H9 (cell line): Measurements from ENCODE around the gene ARHGAP12. TPM values are rescaled to one million over a fixed set of nuclear protein-coding genes. Genes with fewer than 3 reads are reported as not detected.

Experiments
- DNase-seq: peaks from one replicate; pipeline ENCODE4 v3.0.0-alpha.2; 2017
- H2AFZ ChIP-seq: one replicate; pipeline ENCODE4 v1.6.1; 2013; ENCODE audit warnings: mild to moderate bottlenecking, low read length, control low read depth, moderate library complexity
- H2AK5ac ChIP-seq: 2 replicates; pipeline ENCODE4 v1.6.1; 2013; ENCODE audit warnings: low read length, control low read depth, mixed read lengths; ENCODE audit not compliant: insufficient read length
- H2BK120ac ChIP-seq: one replicate; pipeline ENCODE4 v1.6.1; 2013; ENCODE audit warnings: low read depth, mild to moderate bottlenecking, low read length, control low read depth, inconsistent platforms; ENCODE audit not compliant: poor library complexity, severe bottlenecking
- H2BK12ac ChIP-seq: 2 replicates; pipeline ENCODE4 v1.6.1; 2013; ENCODE audit warnings: low read length, control low read depth, mixed read lengths, low read depth; ENCODE audit not compliant: insufficient read length
- H2BK15ac ChIP-seq: 2 replicates; pipeline ENCODE4 v1.6.1; 2013; ENCODE audit warnings: low read depth, low read length, control low read depth
- H2BK20ac ChIP-seq: one replicate; pipeline ENCODE4 v1.6.1; 2013; ENCODE audit warnings: low read depth, mild to moderate bottlenecking, low read length, control low read depth, inconsistent platforms; ENCODE audit not compliant: poor library complexity, severe bottlenecking
- H2BK5ac ChIP-seq: 2 replicates; pipeline ENCODE4 v1.6.1; 2013; ENCODE audit warnings: low read length, control low read depth, mixed read lengths; ENCODE audit not compliant: insufficient read length
- H3K14ac ChIP-seq: 2 replicates; pipeline ENCODE4 v1.6.1; 2013; ENCODE audit warnings: low read length, control low read depth; ENCODE audit not compliant: insufficient read depth
- H3K18ac ChIP-seq: 2 replicates; pipeline ENCODE4 v1.6.1; 2013; ENCODE audit warnings: low read depth, mild to moderate bottlenecking, mixed read lengths, low read length, control low read depth; ENCODE audit not compliant: insufficient read length
- H3K23ac ChIP-seq: 2 replicates; pipeline ENCODE4 v1.6.1; 2013; ENCODE audit warnings: low read length, control low read depth, mixed read lengths, low read depth; ENCODE audit not compliant: insufficient read length
- H3K23me2 ChIP-seq: 2 replicates; pipeline ENCODE4 v1.6.1; 2013; ENCODE audit warnings: low read depth, mild to moderate bottlenecking, mixed read lengths, low read length, control low read depth; ENCODE audit not compliant: insufficient read length, poor library complexity, severe bottlenecking
- H3K27ac ChIP-seq: 2 replicates; pipeline ENCODE4 v1.5.1; 2013; ENCODE audit warnings: low read length, control low read depth, mixed read lengths, low read depth; ENCODE audit not compliant: insufficient read length
- H3K27me3 ChIP-seq: 2 replicates; pipeline ENCODE4 v1.6.1; 2013; ENCODE audit warnings: low read length, control low read depth, inconsistent platforms; ENCODE audit not compliant: insufficient read depth
- H3K4ac ChIP-seq: 2 replicates; pipeline ENCODE4 v1.6.1; 2013; ENCODE audit warnings: low read depth, mild to moderate bottlenecking, control low read depth, inconsistent platforms, low read length, moderate library complexity
- H3K4me1 ChIP-seq: 2 replicates; pipeline ENCODE4 v1.6.1; 2013; ENCODE audit warnings: low read length, control low read depth, inconsistent platforms; ENCODE audit not compliant: insufficient read depth
- H3K4me2 ChIP-seq: 2 replicates; pipeline ENCODE4 v1.6.1; 2013; ENCODE audit warnings: low read length, control low read depth, mixed read lengths; ENCODE audit not compliant: insufficient read length, insufficient read depth
- H3K56ac ChIP-seq: 2 replicates; pipeline ENCODE4 v1.6.1; 2013; ENCODE audit warnings: low read depth, mild to moderate bottlenecking, mixed read lengths, low read length, control low read depth; ENCODE audit not compliant: insufficient read length
- H3K79me1 ChIP-seq: 2 replicates; pipeline ENCODE4 v1.6.1; 2013; ENCODE audit warnings: low read depth, mild to moderate bottlenecking, moderate library complexity, low read length, control low read depth, inconsistent platforms; ENCODE audit not compliant: insufficient read depth, poor library complexity, severe bottlenecking
- H3K79me2 ChIP-seq: 2 replicates; pipeline ENCODE4 v1.6.1; 2013; ENCODE audit warnings: low read length, control low read depth, inconsistent platforms; ENCODE audit not compliant: insufficient read depth
- H3K9ac ChIP-seq: 2 replicates; pipeline ENCODE4 v1.6.1; 2013; ENCODE audit warnings: low read length, control low read depth, mixed read lengths; ENCODE audit not compliant: insufficient read length; ENCODE audit errors: extremely low read depth
- H3K9me3 ChIP-seq: one replicate; pipeline ENCODE4 v1.6.1; 2013; ENCODE audit warnings: low read depth, low read length, inconsistent platforms; ENCODE audit not compliant: control insufficient read depth
- H3T11ph ChIP-seq: one replicate; pipeline ENCODE4 v1.6.1; 2013; ENCODE audit warnings: mild to moderate bottlenecking, low read length, control low read depth, inconsistent platforms
- H4K20me1 ChIP-seq: one replicate; pipeline ENCODE4 v1.6.1; 2013; ENCODE audit not compliant: control insufficient read depth, insufficient read length, insufficient read depth
- H4K5ac ChIP-seq: 2 replicates; pipeline ENCODE4 v1.6.1; 2013; ENCODE audit warnings: low read depth, mild to moderate bottlenecking, mixed read lengths, low read length, control low read depth; ENCODE audit not compliant: insufficient read length
- H4K8ac ChIP-seq: replicated peaks from 2 replicates; pipeline ENCODE4 v1.6.1; 2013; ENCODE audit warnings: low read length, control low read depth, mixed read lengths, low read depth; ENCODE audit not compliant: insufficient read length
- H4K91ac ChIP-seq: 2 replicates; pipeline ENCODE4 v1.6.1; 2013; ENCODE audit warnings: low read depth, mild to moderate bottlenecking, moderate library complexity, mixed read lengths, low read length, control low read depth; ENCODE audit not compliant: insufficient read length
- H3K27ac Mint-ChIP-seq, 3 experiments: 2 replicates in 2 of 3; 3 replicates in 1 of 3; pipeline ENCODE4 v1.8.0; 2020 to 2021; ENCODE audit warnings: mixed read lengths in 3 of 3, mild to moderate bottlenecking in 1 of 3, moderate library complexity in 1 of 3
- H3K27me3 Mint-ChIP-seq: 2 replicates; pipeline ENCODE4 v1.8.0; 2021; ENCODE audit warnings: low read depth, mild to moderate bottlenecking, moderate library complexity, mixed read lengths
- H3K36me3 Mint-ChIP-seq, 3 experiments: 2 replicates in 2 of 3; 3 replicates in 1 of 3; pipeline ENCODE4 v1.8.0; 2020 to 2021; ENCODE audit warnings: low read depth in 3 of 3, mixed read lengths in 3 of 3; ENCODE audit not compliant: insufficient read depth in 1 of 3
- H3K4me1 Mint-ChIP-seq, 2 experiments: 2 replicates each; pipeline ENCODE4 v1.8.0; 2020; ENCODE audit warnings: mixed read lengths in 2 of 2
- H3K4me3 Mint-ChIP-seq, 2 experiments: 2 replicates in 1 of 2; 3 replicates in 1 of 2; pipeline ENCODE4 v1.8.0; 2020 to 2021; ENCODE audit warnings: mild to moderate bottlenecking in 2 of 2, mixed read lengths in 2 of 2, moderate library complexity in 1 of 2
- H3K9me3 Mint-ChIP-seq, 2 experiments: 2 replicates in 1 of 2; 3 replicates in 1 of 2; pipeline ENCODE4 v1.8.0; 2020; ENCODE audit warnings: mild to moderate bottlenecking in 2 of 2, mixed read lengths in 2 of 2, moderate library complexity in 1 of 2
- WGBS: extraction: QIAGEN DNeasy Blood & Tissue Kit; methylation state at CpG from one replicate; pipeline ENCODE4 v1.1.7; 2013; ENCODE audit warnings: missing lambda C conversion rate, low lambda C conversion rate, mixed read lengths; ENCODE audit not compliant: insufficient read length; ENCODE audit errors: extremely low coverage; 5-methylcytosine and 5-hydroxymethylcytosine counted together
- total RNA-seq: library from RNA; stranded (reverse); gene quantifications from 2 replicates; pipeline ENCODE4 v1.2.1, GENCODE V29; 2021
- TF ChIP-seq, protein P1 (sequence below): fragments of 200-600 bp; sonication (generic); conservative IDR thresholded peaks from 3 replicates; pipeline ENCODE4 v1.8.0; 2021; ENCODE audit warnings: antibody characterized with exemption, mild to moderate bottlenecking

ARHGAP12 gene
- total RNA-seq, 1 experiment from 2014 or later: 34.3 TPM

- no peak overlapping the region for H2BK15ac ChIP-seq
- no peak for DNase-seq
- no peak overlapping the region for H3K4me2 ChIP-seq
- no peaks in the 10 kb centered on the region for H3K79me1 ChIP-seq
- H3K23ac ChIP-seq: no peak overlapping the region
- H3K27ac Mint-ChIP-seq: no peak overlapping the region
- no peaks in the 10 kb centered on the region for H3K23me2 ChIP-seq
- TF ChIP-seq, protein P1, sequence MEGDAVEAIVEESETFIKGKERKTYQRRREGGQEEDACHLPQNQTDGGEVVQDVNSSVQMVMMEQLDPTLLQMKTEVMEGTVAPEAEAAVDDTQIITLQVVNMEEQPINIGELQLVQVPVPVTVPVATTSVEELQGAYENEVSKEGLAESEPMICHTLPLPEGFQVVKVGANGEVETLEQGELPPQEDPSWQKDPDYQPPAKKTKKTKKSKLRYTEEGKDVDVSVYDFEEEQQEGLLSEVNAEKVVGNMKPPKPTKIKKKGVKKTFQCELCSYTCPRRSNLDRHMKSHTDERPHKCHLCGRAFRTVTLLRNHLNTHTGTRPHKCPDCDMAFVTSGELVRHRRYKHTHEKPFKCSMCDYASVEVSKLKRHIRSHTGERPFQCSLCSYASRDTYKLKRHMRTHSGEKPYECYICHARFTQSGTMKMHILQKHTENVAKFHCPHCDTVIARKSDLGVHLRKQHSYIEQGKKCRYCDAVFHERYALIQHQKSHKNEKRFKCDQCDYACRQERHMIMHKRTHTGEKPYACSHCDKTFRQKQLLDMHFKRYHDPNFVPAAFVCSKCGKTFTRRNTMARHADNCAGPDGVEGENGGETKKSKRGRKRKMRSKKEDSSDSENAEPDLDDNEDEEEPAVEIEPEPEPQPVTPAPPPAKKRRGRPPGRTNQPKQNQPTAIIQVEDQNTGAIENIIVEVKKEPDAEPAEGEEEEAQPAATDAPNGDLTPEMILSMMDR: no peak
- H3K27me3 Mint-ChIP-seq: no peaks in the 10 kb centered on the region
- H2BK20ac ChIP-seq: no peak overlapping the region
- H3K79me2 ChIP-seq: no peaks in the 10 kb centered on the region
- H3K4me3 Mint-ChIP-seq: no peak overlapping the region
- H2AK5ac ChIP-seq: no peak overlapping the region
- no peaks in the 10 kb centered on the region for H4K20me1 ChIP-seq
- no peak overlapping the region for H3K9ac ChIP-seq
- no peak overlapping the region for H4K91ac ChIP-seq
- no peak overlapping the region for H3K56ac ChIP-seq
- H3K9me3 Mint-ChIP-seq: no peaks in the 10 kb centered on the region
- no peaks in the 10 kb centered on the region for H3K9me3 ChIP-seq
- H3K27ac ChIP-seq: no peak overlapping the region
- WGBS: no CpG with 5 or more reads among the region's 4 CpGs
- no peak overlapping the region for H2BK5ac ChIP-seq
- no peak overlapping the region for H3K18ac ChIP-seq
- no peak overlapping the region for H2AFZ ChIP-seq
- no peak overlapping the region for H2BK12ac ChIP-seq
- H2BK120ac ChIP-seq: no peak overlapping the region
- H3K27me3 ChIP-seq: no peaks in the 10 kb centered on the region
- no peak overlapping the region for H3K4ac ChIP-seq
- H3K4me1 ChIP-seq: peaks cover 8% of the 10 kb centered on the region; the same call in 1 of the 2 replicates
- H3K4me1 Mint-ChIP-seq: peaks cover 13 to 20% of the 10 kb centered on the region in 2 experiments
- no peak overlapping the region for H3T11ph ChIP-seq
- no peaks in the 10 kb centered on the region for H3K36me3 Mint-ChIP-seq
- H3K14ac ChIP-seq: no peak overlapping the region
- no peak overlapping the region for H4K5ac ChIP-seq
- H4K8ac ChIP-seq: no peak overlapping the region
Measured at GRCh38 chr10:31942892-31943291, 14.3 kb upstream of the ARHGAP12 start.
